ENCODE results near the gene PI4KB. TPM values are rescaled to one million over a fixed set of nuclear protein-coding genes. Genes with fewer than 3 reads are reported as not detected.
A peak's percentile ranks its signal among the peaks of the same experiment; 100 is the strongest.

PI4KB gene
- total and polyA plus RNA-seq, 9 of the 15 experiments (the other 6 are each of a cell fraction or from before 2014, with no cell fraction given) = 3.1 to 65.4 (median 45.1) TPM

GRCh38 chr1:151255381-151255780 lies 71.8 kb downstream of the PI4KB start:
- Histone ChIP-seq H3K4me3 (peak overlapping the region; percentile 58), H4K20me1 (replicated peaks; ENCODE audit: control insufficient read depth, insufficient read depth, low read length) (no peaks in the 10 kb centered on the region), H3K4me2 (ENCODE audit: insufficient read depth, low read length) (peak overlapping the region; percentile 84), H3K9ac (ENCODE audit: insufficient read depth in 1 of 2, low read depth in 2 of 2, low read length in 2 of 2) (peak overlapping the region; percentile 82 to 90; a peak in 3 of 4 replicates), H3K36me3 (ENCODE audit: control insufficient read depth, insufficient read depth, low read length) (peaks cover 20% of the 10 kb centered on the region; the same call in 1 of the 3 replicates), H3K9me1 (ENCODE audit: control insufficient read depth, insufficient read depth, low read length) (no peaks in the 10 kb centered on the region), H3K79me2 (ENCODE audit: control insufficient read depth, insufficient read depth, low read length) (peaks cover 60% of the 10 kb centered on the region), H3K9me3 (replicated peaks; ENCODE audit: control insufficient read depth, insufficient read depth, low read depth, low read length) (no peaks in the 10 kb centered on the region), H3K27me3 (ENCODE audit: control insufficient read depth in 2 of 2, insufficient read depth in 2 of 2, low read length in 2 of 2) (no peaks in the 10 kb centered on the region), H2AFZ (ENCODE audit: low read depth, low read length) (no peak overlapping the region), H3K4me1 (replicated peaks in 1 of 2; ENCODE audit: control insufficient read depth in 2 of 2, insufficient read depth in 2 of 2, low read length in 2 of 2) (peaks cover 0 to 4% of the 10 kb centered on the region in 2 experiments; a peak in 2 of 5 replicates), H3K27ac (ENCODE audit: extremely low read depth, low read depth, low read length) (peak overlapping the region; percentile 83)
- intact Hi-C loops (cut with micrococcal nuclease) (loop anchor here (2.0 kb wide), 1 partner anchor 25 kb away; no protein-coding TSS in a partner anchor), in situ Hi-C loops (cut with MboI) (no loop called here)
- FAIRE-seq (no peak), ATAC-seq (no peak), DNase-seq (ENCODE audit: extremely low read depth in 1 of 4, low spot score in 3 of 4) (no peak)
- BruUV-seq (replicated peaks) = no TSS peak
- 1% methylated on average over 10 of the region's 10 CpGs for WGBS (ENCODE audit: insufficient coverage, low coverage, missing lambda C conversion rate)
- POLR2A ChIA-PET = interaction anchor here (0.9 to 1.8 kb wide), 4 partner anchors 14 to 66 kb away, joined by 4 to 11 read pairs (median 4); partner anchors contain the start of genes VPS72 and ZNF687
- CTCF ChIA-PET (ENCODE audit: low intra/inter-chr PET ratio) = no interaction called here
- TF ChIP-seq TGIF2 (CRISPR knock-in tag; IDR thresholded peaks at IDR 0.05) (no peak), SP1 (CRISPR knock-in tag; IDR thresholded peaks at IDR 0.05) (0 out of 2 replicates have a peak, but pooled peaks have one; percentile 6)
